Stimulated activated CD4-positive, alpha-beta T cell treated with anti-CD3 and anti-CD28 coated beads, Interleukin-4, amount 100 ng/mL, for 48 hours (primary cell): ENCODE data around the gene TOX3.

ENCODE experiments used
- DNase-seq, 2 donors: peaks; one replicate each; pipeline ENCODE4 v3.0.0-alpha.2; 2020; ENCODE audit warnings: low read depth in 2 of 2

TOX3 gene

DNA sequence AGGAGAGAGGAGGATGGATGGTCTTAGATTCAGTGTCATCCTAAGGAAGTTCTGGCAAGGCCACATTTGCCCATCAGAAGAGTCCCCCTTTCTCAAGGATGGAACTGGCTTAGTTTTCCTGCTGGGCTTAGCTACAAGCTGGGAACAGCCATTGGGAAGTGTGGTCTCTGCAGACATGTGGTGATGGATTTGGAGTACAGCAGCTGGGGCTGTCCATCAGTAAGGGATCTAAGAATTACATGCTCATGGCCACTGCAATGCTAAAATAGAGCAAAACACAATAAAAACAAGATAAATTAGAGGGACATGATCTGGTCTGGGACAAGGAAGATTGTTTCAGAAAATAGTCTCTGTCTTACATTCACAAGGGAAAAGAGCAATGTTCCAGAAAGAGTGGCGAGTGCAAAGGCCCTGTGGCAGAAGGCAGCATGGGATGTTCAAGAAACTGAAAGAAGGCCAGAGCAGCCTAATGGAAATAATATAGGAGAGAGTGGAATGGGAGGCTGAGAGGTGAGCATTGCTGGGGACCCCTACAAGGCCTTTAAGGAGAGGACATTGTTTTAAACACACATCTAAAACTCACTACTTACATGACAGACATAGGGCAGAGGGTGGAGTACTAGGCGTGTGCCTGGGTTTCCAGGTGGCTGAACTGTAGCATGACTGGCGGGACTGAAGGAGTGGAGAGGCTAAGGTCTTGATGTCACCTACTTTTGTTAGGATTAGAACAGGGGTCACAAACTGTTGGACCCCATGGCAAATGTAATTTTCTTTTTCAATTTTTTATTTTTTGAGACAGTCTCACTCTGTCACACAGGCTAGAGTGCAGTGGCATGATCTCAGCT is 17.0 kb upstream of the TOX3 start:
- no peak for DNase-seq

DNA sequence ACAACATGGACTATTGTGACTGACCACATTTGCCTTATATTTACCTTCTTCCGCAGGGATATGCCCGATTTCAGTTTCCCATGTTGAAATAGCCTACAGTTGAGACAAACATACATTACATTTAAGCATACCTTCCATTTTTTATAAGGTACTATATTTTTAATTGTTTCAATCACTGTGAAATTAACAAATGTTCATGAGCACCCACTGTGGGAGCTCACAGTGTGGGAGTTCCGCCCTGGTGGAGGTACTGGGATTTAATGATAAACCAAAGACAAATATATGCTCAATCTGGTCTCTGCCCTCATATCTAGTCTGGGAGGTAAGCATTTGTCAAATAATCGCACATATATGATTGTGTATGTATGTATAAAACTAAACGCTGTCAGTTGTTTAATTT is 15.8 kb upstream of the TOX3 start:
- DNase-seq: no peak

DNA sequence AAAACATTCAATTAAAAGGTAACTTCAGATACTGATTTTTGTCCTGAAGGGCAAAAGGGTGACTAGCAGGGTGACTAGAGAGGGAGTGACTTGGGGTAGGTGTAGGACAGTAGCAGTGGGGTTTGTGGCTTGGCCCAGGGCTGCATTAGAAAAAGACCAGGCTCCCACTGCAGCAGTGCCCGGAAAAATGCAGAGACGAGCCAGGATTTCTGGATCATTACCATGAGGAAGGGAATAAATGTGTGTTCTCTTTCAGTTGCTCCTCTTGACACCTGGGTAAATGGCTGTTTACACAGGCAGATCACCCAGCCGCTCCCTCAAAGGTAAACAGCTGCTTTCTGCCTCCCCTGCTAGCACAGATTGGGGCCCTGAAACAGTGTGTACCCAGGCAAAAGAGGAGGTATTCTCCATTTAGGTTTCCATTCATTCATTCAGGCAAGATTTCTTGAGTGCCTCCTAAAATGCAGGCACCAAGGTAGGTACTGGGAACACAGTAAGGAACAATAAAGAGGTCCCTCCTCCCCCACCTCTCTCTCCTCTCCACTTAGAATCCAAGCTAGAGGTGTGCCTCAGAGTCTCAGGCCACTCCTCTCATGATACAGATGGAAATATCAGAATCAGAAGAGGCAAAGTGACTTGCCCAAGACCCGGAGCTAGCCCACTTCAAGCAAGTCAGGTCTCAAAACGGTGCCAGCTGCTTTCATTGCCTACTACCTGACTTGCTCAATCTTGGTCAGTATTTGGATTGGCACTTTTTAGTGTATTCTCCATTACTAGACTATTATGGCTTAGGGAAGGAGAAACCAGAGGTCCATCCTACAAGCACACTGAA is 15.2 kb upstream of the TOX3 start:
- no peak for DNase-seq

DNA sequence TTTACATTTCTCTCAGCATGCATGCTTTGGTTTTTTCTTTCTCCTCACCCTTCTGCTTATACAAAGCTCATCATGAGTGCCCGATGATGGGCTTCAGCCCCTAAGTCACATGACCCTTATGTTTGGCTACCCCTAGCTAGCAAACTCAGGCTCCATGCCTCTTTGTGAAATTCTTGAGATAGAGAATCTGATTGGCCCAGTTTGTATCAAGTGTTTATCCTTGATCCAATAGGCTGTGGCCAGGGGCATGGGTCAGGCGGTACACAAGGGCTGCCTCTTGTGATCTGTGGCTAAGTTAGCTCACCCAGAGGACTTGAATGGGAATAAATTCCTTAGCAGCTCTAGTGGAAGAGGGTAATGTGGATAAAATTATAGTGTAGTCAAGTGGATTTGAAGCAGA is 11.5 kb upstream of the TOX3 start:
- DNase-seq: no peak

DNA sequence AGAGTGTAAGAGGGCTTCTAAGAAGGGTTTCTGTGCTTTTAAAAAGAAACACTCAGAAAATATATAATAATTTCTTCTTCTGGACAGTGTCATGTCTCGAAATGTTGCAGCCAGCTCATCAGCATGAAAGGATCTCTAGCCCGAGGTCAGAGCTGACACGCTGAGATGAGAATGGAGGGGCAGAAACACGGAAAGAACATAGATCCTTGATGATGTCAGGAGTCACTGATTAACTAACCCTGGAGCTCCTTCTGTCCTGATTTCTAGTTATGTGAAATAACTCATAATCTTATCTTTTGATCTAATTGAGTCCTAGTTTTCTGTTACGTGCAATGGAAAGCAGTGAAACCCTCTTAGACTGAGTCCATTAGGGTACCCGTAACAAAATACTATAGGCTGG is 10.3 kb upstream of the TOX3 start:
- no peak for DNase-seq

DNA sequence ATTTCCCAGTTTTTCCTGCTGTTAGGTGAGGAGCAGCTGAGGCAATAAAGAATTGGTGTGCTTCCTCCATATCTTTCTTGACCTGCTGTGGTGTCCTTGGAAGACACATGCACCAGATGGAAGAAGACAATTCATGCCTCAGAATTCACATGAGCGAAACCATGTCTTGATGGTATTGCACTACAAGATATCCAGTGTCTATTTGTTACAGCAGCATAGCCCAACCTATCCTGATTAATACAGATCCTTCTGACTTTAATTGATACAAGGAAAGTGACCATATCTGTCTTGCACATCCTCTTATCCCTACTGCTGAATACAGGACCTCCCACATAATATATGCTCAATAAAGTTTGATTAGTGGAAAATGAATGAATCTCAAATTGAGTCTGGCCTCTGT is 9.1 kb upstream of the TOX3 start:
- DNase-seq: no peak

DNA sequence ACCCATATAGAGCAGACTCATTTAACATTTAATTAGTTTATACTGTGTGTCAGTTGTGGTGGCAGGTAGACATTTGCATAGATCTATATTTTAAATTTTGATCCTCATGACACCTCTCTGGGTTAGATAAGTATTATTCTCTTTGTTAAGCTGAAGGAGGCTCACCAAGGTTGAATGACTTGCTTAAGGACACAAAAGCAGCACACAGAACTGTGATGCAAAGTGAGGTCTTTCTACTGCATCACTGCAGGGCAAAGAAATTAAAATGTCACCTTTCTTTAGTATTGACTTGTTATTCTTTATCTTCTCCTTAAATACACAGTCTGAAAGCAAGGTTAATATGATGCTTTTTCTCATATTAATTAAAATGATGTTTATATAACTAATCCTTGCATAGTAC is 8.6 kb upstream of the TOX3 start:
- no peak for DNase-seq

DNA sequence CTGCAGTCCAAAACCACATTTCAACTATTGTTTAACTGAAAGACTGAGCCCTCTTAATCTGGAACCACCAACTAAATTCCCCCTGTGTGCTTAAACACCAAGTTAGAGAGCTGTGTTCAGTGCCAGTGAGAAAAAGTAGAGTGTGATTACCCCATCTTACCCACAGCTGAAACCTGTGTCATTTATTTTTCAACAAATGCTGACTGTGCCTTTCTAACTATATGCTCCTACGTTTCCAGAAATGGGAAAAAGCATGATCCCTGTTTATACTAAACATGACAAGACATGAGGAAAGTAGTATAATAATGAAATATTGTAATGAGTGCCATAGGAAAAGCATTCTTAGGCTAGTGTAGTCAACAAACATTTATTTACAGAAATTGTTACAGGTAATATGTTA is 7.4 kb upstream of the TOX3 start:
- no peak for DNase-seq

DNA sequence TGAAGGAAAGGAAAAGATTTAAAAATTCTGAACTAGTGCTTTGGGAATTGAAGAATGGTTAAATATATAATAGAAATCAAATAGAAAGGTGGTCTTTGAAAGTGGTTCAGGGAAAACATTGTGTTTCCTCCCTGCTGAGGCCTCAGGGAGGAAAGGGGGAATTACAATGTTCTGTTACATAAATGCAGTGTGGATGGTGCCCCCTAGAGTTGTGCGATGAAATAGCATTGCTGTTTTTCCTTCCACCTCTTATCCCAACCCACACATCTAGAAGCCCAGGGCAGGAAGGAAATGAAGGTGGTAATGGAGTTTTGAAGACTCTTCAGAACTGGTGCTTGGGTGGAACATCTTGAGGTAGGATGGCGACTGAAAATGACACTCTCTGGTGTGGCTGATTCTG is 6.4 kb upstream of the TOX3 start:
- no peak for DNase-seq

DNA sequence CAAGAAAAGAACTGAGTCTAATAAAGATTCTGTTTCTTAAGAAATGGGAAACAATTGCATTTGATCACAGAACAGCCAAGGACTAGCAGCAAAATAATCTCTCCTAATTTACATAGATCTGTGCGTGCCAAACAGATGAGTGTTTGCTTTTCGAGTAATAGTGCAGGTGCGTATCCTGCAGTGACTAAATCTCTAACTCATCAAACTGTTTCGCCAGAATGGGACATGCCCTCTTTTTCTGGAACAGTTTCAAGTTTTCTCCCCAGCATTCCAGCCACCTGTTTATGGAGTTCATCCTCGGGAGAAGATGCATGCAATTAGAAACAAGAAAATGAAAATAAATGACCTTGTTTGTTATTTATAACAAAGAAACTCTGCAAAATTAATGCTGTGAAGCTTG is 5.7 kb upstream of the TOX3 start:
- no peak for DNase-seq

DNA sequence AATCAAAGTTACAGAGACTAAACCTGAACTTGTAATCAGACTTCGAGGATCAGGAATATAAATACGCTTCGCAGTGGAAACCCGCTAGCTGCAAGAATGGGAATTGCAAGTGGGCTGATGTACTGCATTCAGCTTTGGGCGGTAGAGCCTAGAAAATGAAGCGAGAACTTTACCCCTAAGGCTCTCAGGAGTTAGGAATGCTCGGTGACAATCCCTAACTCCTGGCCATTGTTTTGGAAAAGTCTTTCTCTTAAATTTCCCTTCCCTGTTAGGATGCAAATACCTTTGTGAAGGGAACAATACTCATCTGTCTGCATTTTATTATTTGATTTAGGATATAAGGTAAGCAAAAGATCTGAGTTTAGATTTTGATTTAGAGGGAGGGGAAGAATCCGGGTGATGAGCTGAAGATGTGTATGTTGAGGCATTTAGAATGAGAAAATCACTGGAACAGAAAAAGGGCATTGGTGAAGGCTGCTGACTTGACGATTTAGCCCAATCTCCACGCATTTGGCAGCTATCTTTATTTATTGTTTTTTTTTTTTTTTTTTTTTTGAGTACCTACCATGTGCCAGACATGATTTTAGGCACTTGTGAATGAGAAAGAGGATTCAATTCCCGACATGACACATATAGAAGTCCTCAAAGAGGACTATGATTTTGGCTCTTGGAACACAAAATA is 2.2 kb upstream of the TOX3 start:
- no peak for DNase-seq

DNA sequence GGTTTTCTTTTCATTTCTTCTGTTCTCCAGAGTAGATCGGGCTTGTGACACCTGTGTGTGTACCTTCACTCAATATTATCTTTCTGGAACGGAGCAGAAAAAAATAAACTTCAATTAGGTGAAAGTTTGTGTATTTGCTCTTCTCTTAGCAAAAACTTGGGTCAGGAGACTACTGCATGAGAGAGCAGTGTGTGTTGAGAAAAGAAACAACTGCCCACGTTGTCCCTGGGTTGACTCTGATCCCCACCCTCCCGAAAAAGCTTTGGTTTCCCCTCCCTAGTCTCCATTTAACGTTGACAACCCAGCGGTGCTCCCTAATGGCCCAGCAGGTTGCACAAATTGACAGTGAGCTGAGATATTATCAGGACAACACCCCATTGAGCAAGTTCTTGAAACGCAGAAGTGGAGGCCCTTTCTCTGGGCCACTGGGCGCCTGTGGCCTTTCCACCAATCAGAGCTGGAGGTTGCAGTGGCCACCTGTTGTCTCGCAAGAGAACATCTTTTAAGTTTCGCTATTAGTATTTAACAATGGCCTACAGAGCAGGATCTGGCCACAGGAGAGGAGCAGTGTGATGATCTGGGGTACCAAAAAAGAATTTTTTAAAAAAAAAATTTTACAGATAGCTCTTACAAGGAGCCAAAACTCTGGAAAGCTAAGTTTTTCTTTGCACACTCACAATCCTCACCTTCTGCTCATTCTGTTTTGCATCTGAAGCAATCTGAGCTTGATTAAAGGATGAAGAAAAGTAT is 1.5 kb upstream of the TOX3 start:
- no peak for DNase-seq

DNA sequence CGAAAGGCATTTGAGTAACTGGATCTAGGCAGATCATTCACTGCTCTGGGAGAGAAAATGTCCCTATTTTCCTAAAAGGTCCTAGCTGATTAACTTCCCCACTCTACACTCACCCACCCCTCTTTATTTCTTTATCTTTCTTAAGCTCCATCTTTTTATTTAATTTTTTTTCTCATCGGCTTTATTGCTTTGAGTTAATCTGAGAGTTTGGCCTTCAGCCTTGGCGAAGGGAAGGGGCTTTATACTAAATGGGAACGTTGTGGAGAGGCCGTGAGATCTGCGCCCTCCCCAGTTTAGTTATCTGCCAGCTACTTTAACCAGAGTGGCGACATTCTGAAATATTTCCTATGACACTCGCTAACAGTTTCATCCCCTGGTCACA is 882 bp upstream of the TOX3 start:
- no peak for DNase-seq

DNA sequence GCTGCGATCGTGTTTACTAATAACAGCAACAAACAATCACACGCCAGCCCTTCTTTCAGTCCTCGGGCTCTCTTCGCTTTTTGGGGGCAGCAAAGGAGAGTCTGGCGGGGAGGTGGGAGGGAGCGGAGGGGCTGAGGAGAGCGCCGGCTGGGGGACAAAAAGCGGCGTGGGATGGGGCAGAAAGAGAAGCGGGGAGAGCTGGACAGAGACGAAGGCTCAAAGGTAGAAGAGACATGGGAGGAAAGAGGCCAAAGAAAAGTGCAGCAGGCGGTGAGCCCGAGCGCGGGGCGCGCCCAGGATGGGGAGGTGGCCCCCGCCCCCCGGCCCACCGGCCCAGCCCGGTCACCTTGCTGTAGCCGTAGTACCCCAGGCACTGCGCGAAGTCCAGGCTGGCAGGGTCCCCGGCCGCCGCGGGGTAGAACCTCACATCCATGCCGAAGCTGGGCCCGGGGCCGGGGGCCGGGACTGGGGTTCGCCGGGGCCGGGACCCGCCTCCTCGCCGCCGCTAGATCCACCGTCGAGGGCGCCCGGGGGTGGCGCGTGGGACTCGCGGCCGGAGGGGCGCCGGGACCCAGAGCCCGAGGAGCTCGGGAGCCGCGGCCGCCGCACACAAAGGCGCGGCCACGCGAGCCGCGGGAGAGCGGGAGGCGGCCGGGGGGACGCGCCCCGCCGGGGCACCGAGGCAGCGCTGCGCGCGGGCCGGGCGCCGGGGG is 496 bp downstream of the TOX3 start:
- no peak for DNase-seq

DNA sequence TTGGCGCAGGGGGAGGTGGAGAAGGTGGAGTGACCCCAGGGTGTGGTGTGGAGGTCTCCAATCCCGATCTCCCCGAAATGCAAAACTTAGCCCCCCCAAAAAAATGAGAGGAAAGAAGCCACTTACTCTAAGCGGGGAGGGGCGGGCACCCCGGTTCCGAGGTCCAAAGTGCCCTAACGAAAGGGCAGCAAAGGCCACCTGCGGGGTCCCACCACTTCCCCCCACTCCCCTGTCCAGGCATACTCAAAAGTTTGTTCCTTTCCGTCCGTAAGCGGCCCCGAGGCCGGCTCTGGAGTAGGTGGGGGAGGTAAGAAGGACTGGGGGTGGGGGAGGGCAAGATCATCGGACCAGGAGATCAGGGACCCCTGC is 1.1 kb downstream of the TOX3 start:
- no peak for DNase-seq

DNA sequence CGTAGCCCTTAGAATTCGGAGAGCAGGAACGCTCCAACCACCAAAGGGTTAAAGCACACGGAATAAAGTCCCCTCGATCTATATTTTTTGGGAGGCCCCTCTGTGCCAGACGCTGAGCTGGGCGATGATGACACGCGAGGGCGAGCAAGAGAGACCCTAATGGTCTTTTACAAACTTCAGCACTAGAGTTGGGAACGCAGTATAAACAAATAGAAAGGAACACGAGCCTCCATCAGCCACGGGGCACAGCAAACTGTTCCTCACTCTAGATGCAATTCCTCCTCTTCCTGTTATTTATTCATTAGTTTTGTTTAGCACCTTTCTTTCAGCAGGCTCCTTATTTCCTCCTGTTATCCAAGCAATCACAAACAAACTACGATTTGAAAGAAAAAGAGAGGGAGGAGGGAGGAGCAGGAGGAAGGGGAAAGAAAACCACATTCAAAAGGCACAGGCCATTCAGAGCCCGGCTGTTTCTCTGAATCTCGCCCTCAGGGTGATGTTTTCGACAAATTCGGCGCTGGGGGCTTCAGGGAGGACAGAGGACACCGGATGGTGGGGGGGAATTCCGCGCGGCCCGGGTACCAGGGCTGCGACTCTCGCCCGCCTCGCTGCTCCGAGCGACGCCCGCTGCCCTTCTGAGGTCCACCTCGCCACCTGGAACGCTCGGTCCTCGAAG is 1.6 kb downstream of the TOX3 start:
- no peak for DNase-seq

DNA sequence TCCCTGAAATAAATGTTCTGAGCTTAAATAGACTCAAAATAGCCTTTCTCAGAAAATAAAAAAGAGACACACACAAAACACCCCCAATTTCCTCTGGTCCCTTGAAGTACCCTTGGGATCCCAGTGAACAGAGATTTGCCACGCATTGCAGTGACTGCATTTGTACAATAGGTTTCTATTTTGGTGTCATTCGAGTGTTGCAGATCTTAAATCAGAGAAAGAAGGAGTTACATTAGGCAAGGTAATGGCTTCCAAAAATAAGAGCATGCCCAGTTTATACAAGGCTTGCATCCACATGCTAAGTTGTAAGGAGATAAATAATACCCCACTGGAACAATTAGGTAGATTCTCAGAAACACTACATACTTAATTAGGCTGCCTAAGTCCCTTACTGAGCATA is 2.2 kb downstream of the TOX3 start:
- DNase-seq: no peak

DNA sequence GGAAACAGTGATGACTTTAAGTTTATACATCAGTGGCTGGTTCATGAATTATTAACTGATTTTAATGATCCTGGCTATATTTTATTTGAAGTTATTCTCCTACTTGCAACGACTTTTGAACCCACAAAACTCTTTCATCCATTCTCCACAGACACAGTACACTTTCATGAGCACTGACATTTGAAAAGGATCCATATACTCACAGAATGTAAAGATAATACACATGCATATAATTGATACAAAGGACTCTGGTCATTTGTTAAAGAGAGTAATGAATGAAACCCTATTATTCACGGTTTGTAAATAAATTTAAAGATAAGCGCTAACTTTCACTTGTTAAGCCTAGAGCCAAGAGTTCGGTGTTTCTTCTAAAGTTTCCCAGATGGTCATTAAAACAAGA is 3.3 kb downstream of the TOX3 start:
- no peak for DNase-seq

DNA sequence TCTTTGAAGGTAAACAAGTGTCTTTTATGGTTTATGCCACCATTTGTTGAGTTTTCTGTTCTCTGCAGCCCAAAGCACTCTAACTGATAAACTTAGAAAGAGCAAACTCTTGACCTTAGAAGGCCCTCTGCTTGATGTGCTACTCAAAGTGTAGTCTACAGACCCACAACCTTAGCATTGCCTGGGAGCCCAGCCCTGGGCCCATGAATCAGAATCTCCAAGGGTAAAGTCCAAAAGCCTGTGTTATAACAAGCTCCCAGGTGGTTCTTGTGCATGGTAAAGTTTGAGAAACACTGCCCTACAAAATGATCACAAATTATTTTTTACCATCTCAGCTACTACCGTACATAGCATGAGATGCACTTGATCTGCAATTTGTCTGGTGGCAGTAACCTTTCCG is 6.0 kb downstream of the TOX3 start:
- DNase-seq: no peak

DNA sequence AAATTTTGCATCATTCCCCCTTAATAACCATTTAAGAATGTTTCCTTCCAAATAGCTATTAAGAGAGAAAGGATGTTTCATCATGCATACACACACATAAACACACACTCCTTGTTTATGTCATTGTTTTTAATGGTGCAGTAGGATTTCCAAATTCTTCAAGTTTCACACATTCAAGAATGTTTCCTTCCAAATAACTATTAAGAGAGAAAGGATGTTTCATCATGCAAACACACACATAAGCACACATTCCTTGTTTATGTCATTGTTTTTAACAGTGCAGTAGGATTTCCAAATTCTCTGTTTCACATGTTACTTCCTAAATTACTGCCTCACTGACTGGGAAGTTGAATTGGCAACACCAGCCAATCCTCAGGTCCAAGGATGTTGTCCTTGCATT is 7.8 kb downstream of the TOX3 start:
- DNase-seq: no peak

DNA sequence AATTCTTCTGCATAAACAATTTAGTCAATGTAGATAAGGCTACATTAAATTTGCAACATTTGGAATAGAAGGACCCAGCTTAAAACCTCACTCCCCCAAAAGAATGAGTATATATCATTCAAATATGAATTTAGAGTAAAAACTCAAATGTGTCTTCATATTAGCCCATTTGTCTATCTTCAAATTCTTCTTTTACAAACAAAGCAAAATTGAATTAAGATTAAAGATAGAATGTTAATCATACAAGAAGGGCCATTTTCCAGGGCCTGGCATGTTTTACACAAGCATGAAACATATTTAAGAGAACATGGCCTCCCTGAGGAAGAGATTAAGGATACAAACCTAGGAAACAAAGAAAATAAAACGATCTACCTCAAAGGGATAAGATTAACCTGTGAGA is 8.4 kb downstream of the TOX3 start:
- no peak for DNase-seq
